C4-2B (cell line): Measurements from ENCODE around the gene SDK2.

Source experiments
- CTCF ChIP-seq: fragments of 450-650 bp; conservative IDR thresholded peaks from 2 replicates; pipeline ENCODE4 v1.5.1; 2017; ENCODE audit warnings: mild to moderate bottlenecking
- ZFX ChIP-seq: fragments of 450-650 bp; IDR thresholded peaks from 2 replicates; pipeline ENCODE4 v1.6.1; 2017

DNA sequence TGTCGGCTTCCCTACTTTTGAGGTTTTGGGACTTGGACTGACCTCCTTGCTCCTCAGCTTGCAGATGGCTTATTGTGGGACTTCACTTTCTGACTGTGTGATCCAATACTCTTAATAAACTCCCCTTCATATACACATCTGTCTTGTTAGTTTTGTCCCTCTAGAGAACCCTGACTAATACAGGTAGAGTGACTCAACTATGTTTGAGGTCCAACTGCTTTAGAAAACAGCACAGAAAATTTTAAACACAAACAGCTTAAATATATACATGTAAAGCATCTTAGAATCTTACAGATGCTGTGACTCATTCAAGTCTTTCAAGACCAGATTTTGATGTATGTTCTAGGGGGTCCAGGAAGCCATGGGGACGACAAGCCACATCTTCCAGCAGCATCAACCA lies 11.7 kb downstream of the SDK2 start:
- TF ChIP-seq CTCF (no peak), ZFX (no peak)
